GM18873 (cell line): ENCODE data around the gene LHPP.
A peak's percentile ranks its signal among the peaks of the same experiment; 100 is the strongest.

Source experiments
- ATAC-seq: cut with Tn5 transposase; IDR thresholded peaks from one replicate; pipeline ENCODE4 v1.9.1; 2021; ENCODE audit warnings: mild to moderate bottlenecking, moderate library complexity, moderate number of reproducible peaks; ENCODE audit not compliant: unreplicated experiment, low FRiP score

The LHPP gene

GRCh38 chr10:124632566-124632965 is 170.9 kb downstream of the LHPP start:
- ATAC-seq = no peak

GRCh38 chr10:124636271-124636995 is 174.8 kb downstream of the LHPP start:
- ATAC-seq = no peak

- no peak for ATAC-seq
Measured at GRCh38 chr10:124637091-124637700, 175.6 kb downstream of the LHPP start.

GRCh38 chr10:124637746-124638145 is 176.1 kb downstream of the LHPP start:
- ATAC-seq = no peak

GRCh38 chr10:124639206-124639605 is 177.6 kb downstream of the LHPP start:
- ATAC-seq = no peak

- no peak for ATAC-seq
Measured at GRCh38 chr10:124639646-124640045, 178.0 kb downstream of the LHPP start.

- ATAC-seq = no peak
Measured at GRCh38 chr10:124640056-124640455, 178.4 kb downstream of the LHPP start.

GRCh38 chr10:124640538-124641231 is 179.1 kb downstream of the LHPP start:
- ATAC-seq = peak; percentile 33

- ATAC-seq = peak; percentile 47
Measured at GRCh38 chr10:124641282-124642087, 179.9 kb downstream of the LHPP start.

- no peak for ATAC-seq
Measured at GRCh38 chr10:124642088-124642710, 180.6 kb downstream of the LHPP start.

- ATAC-seq = no peak
Measured at GRCh38 chr10:124643330-124644009, 181.8 kb downstream of the LHPP start.

GRCh38 chr10:124644236-124644635 is 182.6 kb downstream of the LHPP start:
- no peak for ATAC-seq

GRCh38 chr10:124644771-124645415 is 183.3 kb downstream of the LHPP start:
- no peak for ATAC-seq

GRCh38 chr10:124645467-124646095 is 184.0 kb downstream of the LHPP start:
- no peak for ATAC-seq

- ATAC-seq = no peak
Measured at GRCh38 chr10:124646483-124647352, 185.1 kb downstream of the LHPP start.

GRCh38 chr10:124647421-124648130 is 186.0 kb downstream of the LHPP start:
- ATAC-seq = no peak

GRCh38 chr10:124648131-124648475 is 186.5 kb downstream of the LHPP start:
- no peak for ATAC-seq
